Keratinocyte (primary cell): Measurements from ENCODE around the gene LCE2B. TPM values are rescaled to one million over a fixed set of nuclear protein-coding genes. Genes with fewer than 3 reads are reported as not detected.
"Not testable (repeated sequence)": the region's sequence is repeated elsewhere in the genome, so short reads cannot be mapped to it uniquely, and the experiment has no call there.

Experiments
- DNase-seq: peaks from one replicate; pipeline ENCODE4 v3.0.0-alpha.2; 2011; ENCODE audit warnings: low read depth, missing footprints, low spot score
- FAIRE-seq: peaks from 2 replicates; lab custom pipeline; 2011; peaks lifted over from hg19 to GRCh38; lab: Jason Lieb, UNC
- H2AFZ ChIP-seq: 2 replicates; pipeline ENCODE4 v1.6.0; 2012; ENCODE audit warnings: low read length, control low read depth, inconsistent platforms; ENCODE audit not compliant: control insufficient read depth
- H3K27ac ChIP-seq: 2 replicates; pipeline ENCODE4 v1.5.1; 2011; ENCODE audit warnings: low read length; ENCODE audit not compliant: control insufficient read depth, insufficient read depth
- H3K27me3 ChIP-seq: 3 replicates; pipeline ENCODE4 v1.6.0; 2011; ENCODE audit warnings: low read length; ENCODE audit not compliant: control insufficient read depth, insufficient read depth; ENCODE audit errors: extremely low read depth
- H3K36me3 ChIP-seq, 2 experiments: 2 replicates in 1 of 2; 3 replicates in 1 of 2; pipeline ENCODE4 v1.5.1; 2011; ENCODE audit warnings: low read length in 2 of 2, mild to moderate bottlenecking in 1 of 2; ENCODE audit not compliant: control insufficient read depth in 2 of 2, insufficient read depth in 2 of 2; ENCODE audit errors: extremely low read depth in 1 of 2
- H3K4me1 ChIP-seq: 3 replicates; pipeline ENCODE4 v1.5.1; 2011; ENCODE audit warnings: low read length; ENCODE audit not compliant: control insufficient read depth, insufficient read depth; ENCODE audit errors: extremely low read depth
- H3K4me2 ChIP-seq: 3 replicates; pipeline ENCODE4 v1.6.0; 2011; ENCODE audit warnings: low read depth, low read length; ENCODE audit not compliant: control insufficient read depth, insufficient read depth; ENCODE audit errors: extremely low read depth
- H3K4me3 ChIP-seq, 3 experiments: fragments of 200-600 bp in 1 of 3; sonication (generic) in 1 of 3; 2 replicates in 2 of 3; 3 replicates in 1 of 3; pipeline ENCODE4 v1.5.1; 2011 to 2016; ENCODE audit warnings: low read length in 3 of 3, mild to moderate bottlenecking in 3 of 3, control low read depth in 2 of 3, inconsistent platforms in 1 of 3, low read depth in 1 of 3, mixed read lengths in 1 of 3, mixed run types in 1 of 3, moderate library complexity in 1 of 3; ENCODE audit not compliant: control insufficient read depth in 2 of 3, insufficient read depth in 2 of 3; ENCODE audit errors: extremely low read depth in 1 of 3
- H3K79me2 ChIP-seq: 2 replicates; pipeline ENCODE4 v1.6.0; 2012; ENCODE audit warnings: low read length; ENCODE audit not compliant: control insufficient read depth, insufficient read depth
- H3K9ac ChIP-seq: 3 replicates; pipeline ENCODE4 v1.6.0; 2011; ENCODE audit warnings: low read length; ENCODE audit not compliant: control insufficient read depth, insufficient read depth; ENCODE audit errors: extremely low read depth
- H3K9me1 ChIP-seq: 3 replicates; pipeline ENCODE4 v1.6.0; 2011; ENCODE audit warnings: low read length; ENCODE audit not compliant: control insufficient read depth, insufficient read depth; ENCODE audit errors: extremely low read depth
- H3K9me3 ChIP-seq: 2 replicates; pipeline ENCODE4 v1.5.1; 2012; ENCODE audit warnings: low read depth, low read length; ENCODE audit not compliant: control insufficient read depth
- H4K20me1 ChIP-seq: 3 replicates; pipeline ENCODE4 v1.6.0; 2011; ENCODE audit warnings: low read length; ENCODE audit not compliant: control insufficient read depth, insufficient read depth; ENCODE audit errors: extremely low read depth
- CTCF ChIP-seq, 3 experiments: IDR thresholded peaks in 1 of 3; conservative IDR thresholded peaks in 1 of 3; optimal IDR thresholded peaks in 1 of 3; 2 replicates in 2 of 3; 3 replicates in 1 of 3; pipeline versions ENCODE3 to v1.5.1; 2011; ENCODE audit warnings: low read length in 3 of 3, mild to moderate bottlenecking in 3 of 3, moderate library complexity in 2 of 3, control low read depth in 1 of 3, inconsistent platforms in 1 of 3; ENCODE audit not compliant: insufficient read depth in 2 of 3; ENCODE audit errors: extremely low read depth in 1 of 3
- EZH2 ChIP-seq: IDR thresholded peaks from one replicate; pipeline ENCODE4 v1.6.1; 2012; ENCODE audit warnings: inconsistent platforms, mild to moderate bottlenecking, low read length, moderate library complexity
- dilution Hi-C: fragments of 300-500 bp; cut with MboI; formaldehyde crosslinking; loops from one replicate; pipeline ENCODE4 v1.7.0; 2020; ENCODE audit warnings: low sequenced_read_pairs; ENCODE audit not compliant: extremely low pct_ligation_motif_present
- polyA minus RNA-seq, 3 experiments: library from RNA; depleted of rRNA, polyadenylated mRNA; stranded (reverse); fragments of >200 nt; gene quantifications; 1 replicate in 1 of 3; 2 replicates in 1 of 3; 3 replicates in 1 of 3; pipeline ENCODE4 v1.2.3, GENCODE V29; 2011
- polyA plus RNA-seq, 5 experiments: library from polyadenylated mRNA; depleted of rRNA in 3 of 5; stranded (reverse) in 3 of 5; stranded (forward) in 1 of 5; unstranded in 1 of 5; fragments of >200 nt; gene quantifications; 1 replicate in 1 of 5; 2 replicates in 3 of 5; 3 replicates in 1 of 5; pipeline versions ENCODE4 v1.2.1 to v1.2.3, GENCODE V29; 2011 to 2012; ENCODE audit warnings: missing spikeins in 2 of 5, low read depth in 1 of 5, low replicate concordance in 1 of 5

LCE2B gene
- polyA plus RNA-seq (0.14 to 0.83 TPM (median 0.49 TPM) in 3 replicates), polyA minus RNA-seq (0.85 TPM in 1 of 3 replicates, not detected in the others)
- 10.1 TPM for polyA plus RNA-seq (2011; ENCODE audit: low read depth)
- not detected in 2 replicates for polyA plus RNA-seq (2011; cell fraction: cytosol; rRNA removed)
- polyA plus RNA-seq (2011; cell fraction: nucleus; rRNA removed): 0.25 TPM in 1 of 2 replicates, not detected in the other
- polyA plus RNA-seq (2012; ENCODE audit: low replicate concordance): 1.7 and 65.6 TPM in 2 replicates
- not detected for polyA minus RNA-seq (2011; cell fraction: cytosol; rRNA and poly(A)+ RNA removed)
- not detected in 2 replicates for polyA minus RNA-seq (2011; cell fraction: nucleus; rRNA and poly(A)+ RNA removed)

- not testable (repeated sequence) for H3K4me1 ChIP-seq
These were observed at the start of gene LCE2B for GRCh38 chr1:152685823-152686222. Gene LCE2B, plus strand, starts transcription at chr1:152686123. Its CDS starts 721 bp downstream, at chr1:152686844.

GRCh38 chr1:152640351-152640750 lies 45.6 kb upstream of the LCE2B start:
- dilution Hi-C loops: no loop called here
- no peak for DNase-seq
- H3K79me2 ChIP-seq: no peaks in the 10 kb centered on the region

More at GRCh38 chr1:152685823-152686222, at the start of gene LCE2B:
- H3K27me3 ChIP-seq, H3K36me3 ChIP-seq, H3K9ac ChIP-seq, H4K20me1 ChIP-seq, dilution Hi-C loops, H3K27ac ChIP-seq, H3K79me2 ChIP-seq, H3K9me1 ChIP-seq, H3K9me3 ChIP-seq, H3K4me2 ChIP-seq, H2AFZ ChIP-seq, FAIRE-seq, DNase-seq, H3K4me3 ChIP-seq: not testable (repeated sequence)

More at GRCh38 chr1:152640351-152640750, 45.6 kb upstream of the LCE2B start:
- no peak overlapping the region for H3K4me3 ChIP-seq
- H4K20me1 ChIP-seq: no peaks in the 10 kb centered on the region
- FAIRE-seq: no peak
- no peak overlapping the region for H3K4me2 ChIP-seq
- no peaks in the 10 kb centered on the region for H3K9me1 ChIP-seq
- H3K27me3 ChIP-seq: peaks cover 5% of the 10 kb centered on the region
- no peak for TF ChIP-seq EZH2
- no peak for TF ChIP-seq CTCF (optimal IDR thresholded peaks at IDR 0.05 in 1 of 3, IDR thresholded peaks at IDR 0.05 in 1 of 3, conservative IDR thresholded peaks at IDR 0.05 in 1 of 3; ENCODE audit: extremely low read depth in 1 of 3, insufficient read depth in 2 of 3, low read length in 3 of 3)
- H3K9ac ChIP-seq: no peak overlapping the region
- no peak overlapping the region for H3K27ac ChIP-seq
- no peak overlapping the region for H2AFZ ChIP-seq
- no peaks in the 10 kb centered on the region for H3K36me3 ChIP-seq
- no peaks in the 10 kb centered on the region for H3K9me3 ChIP-seq
- no peaks in the 10 kb centered on the region for H3K4me1 ChIP-seq
